Effector CD4-positive, alpha-beta T cell (primary cell): ENCODE results near the gene BCL11B.

Experiments used
- DNase-seq: peaks from one replicate; pipeline ENCODE4 v3.0.0-alpha.2; 2020

The BCL11B gene

DNA sequence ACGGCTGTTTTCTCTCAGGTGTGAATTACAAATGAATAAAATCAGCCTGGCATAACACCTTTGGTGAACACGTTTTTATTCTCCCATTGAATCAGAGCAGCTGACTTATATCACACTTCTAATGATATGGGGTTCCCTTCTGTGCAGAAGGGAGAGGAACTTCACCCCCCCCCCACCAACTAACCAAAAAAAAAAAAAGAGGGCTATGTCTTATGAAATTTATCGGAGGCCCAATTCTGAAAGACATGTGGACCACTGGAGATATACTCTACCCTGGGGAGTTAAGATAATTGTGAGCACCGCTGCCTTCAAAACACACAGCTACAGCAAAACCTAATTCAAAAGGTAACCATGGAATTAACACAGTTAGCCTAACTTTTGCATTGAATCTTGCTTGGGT, 4.6 kb downstream of the BCL11B start:
- no peak for DNase-seq

DNA sequence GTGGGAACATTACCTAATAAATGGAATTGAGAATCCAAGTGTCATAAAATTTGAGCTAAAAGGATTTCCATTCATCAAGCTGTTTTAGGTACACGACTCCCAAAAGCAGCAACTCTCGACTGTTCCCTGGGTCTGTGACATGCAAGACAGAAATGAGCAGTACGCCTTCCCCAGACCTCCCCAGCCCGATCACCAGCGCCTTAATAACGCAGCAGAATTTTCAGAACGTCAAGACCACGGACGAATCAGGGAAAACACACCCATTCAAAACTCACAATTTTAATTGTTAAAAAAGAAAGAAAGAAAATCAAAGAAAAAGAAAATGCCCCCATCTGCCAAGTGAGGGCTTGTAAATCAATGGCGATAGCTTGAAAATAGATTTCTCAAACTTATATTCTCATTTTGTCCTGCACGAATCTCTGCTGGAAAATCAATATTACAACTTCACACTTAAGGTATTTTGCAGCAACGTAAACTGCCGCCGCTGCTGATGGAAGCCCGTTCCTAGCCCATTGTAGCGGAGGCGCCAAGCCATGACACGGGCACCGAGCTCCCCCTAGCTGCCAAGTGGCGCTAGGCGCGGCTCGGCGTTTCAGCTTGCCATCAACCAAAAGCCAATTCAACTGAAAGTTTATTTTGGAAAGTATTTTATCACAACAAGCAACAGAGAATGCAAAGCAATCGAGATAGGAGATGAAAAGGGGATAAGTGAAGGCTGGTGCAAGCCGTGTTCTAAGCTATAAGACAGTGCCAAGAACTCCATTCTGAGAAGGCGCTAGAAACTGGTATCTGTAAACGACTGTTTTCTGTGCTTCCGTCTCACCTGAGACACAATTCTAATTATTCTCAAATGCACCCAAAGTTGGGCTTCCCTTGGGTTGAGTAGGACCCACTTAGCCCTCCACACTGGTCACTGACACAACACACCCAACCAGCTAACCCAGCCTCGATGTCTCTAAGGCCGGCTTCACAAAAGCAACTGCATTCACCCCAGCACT, 5.5 kb downstream of the BCL11B start:
- DNase-seq, result peak; percentile 88

- DNase-seq, result no peak
These were observed 6.4 kb downstream of the BCL11B start for GRCh38 chr14:99265571-99265970.

DNA sequence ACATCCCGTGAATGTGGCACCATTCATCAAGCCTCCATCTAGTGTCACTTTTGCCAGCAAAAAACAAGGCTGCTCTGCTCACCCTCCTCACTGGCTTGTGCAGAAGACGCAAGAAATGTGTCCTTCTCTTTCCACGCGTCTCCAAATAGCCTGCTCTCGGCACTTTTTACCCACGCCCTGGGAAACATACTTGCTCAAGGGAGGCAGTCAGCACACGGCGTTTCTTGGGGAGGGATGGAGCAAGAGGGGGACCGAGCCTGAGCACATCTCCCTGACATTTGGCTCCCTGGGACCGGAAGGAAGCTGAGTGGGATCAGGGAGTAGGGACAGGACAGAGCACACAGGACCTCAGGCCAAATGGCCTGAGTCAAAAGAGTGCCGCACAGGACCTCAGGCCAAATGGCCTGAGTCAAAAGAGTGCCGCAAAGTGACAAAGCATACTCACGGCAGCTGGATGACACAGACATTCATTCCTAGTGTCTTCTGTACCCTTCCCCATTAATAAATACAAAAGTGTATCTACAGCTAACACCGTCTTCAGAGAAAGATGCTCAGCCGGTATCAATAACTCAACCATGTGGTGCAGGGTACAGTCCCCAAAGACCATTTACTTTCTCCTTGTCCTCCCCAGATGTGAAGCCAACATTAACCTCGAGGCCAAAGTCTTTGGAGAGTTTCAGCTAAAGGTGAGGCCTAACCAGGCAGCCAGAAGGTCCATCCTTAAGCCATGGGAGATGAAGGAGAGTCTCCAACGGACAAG, 7.1 kb downstream of the BCL11B start:
- DNase-seq, result no peak

DNA sequence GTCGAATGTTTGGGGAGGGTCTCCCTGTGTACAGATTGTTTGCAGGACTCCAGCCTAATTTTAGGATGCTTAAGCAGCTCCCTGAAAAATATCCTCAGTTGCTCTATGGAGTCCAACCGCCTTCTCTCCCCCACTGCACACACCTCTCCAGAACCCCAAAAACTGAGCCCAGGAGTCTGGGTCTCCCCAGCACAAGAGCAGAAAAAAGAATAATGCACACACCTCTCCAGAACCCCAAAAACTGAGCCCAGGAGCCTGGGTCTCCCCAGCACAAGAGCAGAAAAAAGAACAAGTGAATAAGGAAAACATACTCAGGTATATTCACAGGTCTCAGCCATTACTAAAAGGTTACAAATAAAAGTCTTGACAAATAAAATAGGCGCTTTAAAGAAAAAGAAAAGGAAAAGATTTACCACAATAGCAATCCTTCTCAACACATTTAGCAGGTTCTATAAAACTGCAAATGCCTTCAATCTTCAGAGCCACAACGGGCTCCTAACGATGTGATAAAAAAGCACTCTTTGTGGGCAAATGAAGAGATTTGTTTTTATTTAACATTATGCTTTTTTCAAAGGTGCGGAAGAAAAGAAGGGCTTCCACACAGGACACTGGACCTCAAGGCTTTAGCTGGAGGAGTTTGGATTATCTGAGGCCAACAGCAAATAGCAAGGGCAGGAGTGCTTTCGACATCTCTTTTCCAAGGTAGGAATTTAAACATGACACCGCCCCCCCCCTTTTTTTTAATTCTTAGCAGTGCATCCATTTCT, 8.2 kb downstream of the BCL11B start:
- DNase-seq, result no peak

DNA sequence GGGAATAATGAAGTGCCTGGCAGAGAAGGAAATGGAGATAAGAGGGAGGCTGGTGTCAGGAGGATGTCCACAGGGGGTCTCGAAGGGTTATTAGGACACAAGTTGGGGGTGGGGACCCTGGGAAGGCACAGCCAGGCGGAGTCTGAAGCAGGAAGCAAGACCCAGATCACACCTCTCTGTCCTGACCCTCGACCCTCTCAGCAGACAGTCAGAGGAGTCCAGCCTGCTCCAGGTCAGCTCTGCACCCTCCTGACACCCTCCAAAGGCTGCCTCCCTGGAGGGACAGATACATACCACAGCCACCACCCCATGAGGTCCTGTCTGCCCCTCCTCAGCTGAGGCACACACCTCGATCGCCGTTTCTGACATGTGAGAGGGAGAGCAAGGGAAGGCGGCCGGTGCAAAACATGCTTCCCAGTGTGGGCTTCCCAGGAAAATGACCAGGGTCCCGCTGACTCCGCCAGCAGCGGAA, 9.0 kb downstream of the BCL11B start:
- DNase-seq, result no peak

- DNase-seq, result peak; percentile 85
These were observed 9.8 kb downstream of the BCL11B start for GRCh38 chr14:99261912-99262787.

DNA sequence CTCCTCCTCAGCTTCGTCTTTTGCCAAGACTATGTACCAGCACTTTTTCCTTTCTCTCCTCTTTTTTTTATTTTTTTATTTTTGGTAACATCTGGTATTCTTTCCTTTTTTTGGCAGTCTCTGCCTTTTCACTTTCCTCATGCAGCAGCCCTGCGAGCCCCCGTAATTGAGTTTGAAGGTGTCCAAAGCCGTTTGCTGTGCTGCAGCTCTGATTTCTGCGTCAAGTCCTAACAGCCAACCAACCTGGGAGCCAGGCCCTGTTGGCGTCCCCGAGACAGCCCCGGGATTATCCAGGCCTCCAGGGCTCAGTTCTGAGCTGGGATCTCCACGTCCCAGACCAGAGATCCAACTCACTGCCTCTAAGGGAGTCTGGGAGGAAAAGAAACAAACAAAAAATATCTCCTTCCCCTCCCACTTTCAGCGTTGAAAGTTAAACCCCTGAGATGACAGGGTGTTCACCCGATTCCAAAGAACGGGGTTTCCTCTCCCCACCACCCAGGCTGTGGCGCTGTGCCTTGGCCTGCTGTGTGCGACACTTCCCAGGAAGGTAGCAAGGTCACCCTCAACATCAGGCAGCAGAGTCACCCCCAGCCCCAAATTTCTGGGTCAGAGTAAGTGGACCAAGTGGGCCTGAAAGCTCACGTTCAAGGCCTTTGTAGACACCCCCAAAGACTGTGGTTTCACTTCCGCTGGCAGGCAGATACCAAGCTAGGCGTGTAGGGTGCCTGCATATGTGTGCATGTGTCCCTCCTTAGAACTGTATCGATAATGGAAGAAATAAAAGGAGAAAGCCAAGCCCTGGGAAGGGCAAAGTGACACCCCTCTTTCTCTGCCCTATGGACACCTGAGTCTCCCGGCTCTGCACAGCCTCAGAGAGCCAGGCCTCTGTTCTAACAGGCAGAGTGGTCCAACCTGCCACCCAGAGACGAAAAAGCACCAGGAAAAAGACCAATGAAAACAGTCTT, 11.1 kb downstream of the BCL11B start:
- DNase-seq, result peak; percentile 59

GRCh38 chr14:99260116-99260515, 11.9 kb downstream of the BCL11B start:
- DNase-seq, result no peak

DNA sequence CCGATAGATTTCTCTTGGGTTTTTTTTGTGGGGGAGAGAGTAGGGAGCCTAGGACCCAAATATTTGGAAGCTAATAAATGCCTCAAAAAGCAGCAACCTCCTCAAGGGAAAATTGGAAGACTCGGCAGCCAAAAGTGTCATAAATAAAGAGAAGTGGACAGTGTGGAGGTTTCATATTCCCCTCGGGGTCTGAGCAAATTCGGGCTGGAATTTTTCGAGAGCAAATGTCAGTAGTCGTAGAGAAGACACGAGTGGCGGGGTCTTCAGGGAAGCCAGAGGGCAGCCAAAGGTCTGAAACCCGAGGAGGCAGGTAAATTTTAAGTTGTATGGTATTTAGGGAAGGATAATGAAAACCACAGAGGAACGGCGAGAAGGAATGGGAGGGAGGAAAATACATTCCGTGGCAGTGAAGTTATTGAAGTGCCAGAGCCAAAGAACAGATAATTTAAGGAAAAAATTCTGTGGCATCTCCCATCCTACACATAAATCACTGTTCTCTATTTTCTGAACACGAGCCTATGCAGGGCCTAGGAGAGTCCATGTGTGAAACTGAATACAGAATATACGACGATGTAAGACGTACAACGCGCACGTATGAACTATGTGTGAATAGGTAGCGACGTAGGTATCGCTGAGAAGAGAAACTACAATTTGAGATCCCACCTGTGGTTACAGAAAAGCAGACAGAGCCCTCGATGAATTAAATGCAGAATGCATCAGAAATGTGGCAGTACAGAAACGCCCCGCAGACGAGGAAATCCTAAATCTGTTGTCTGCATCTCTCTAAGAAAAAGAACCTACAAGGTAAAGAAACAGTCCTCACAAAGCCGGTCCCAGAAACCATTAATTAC, 12.9 kb downstream of the BCL11B start:
- DNase-seq, result peak; percentile 69

- DNase-seq, result no peak
These were observed 13.6 kb downstream of the BCL11B start for GRCh38 chr14:99258341-99258861.

DNA sequence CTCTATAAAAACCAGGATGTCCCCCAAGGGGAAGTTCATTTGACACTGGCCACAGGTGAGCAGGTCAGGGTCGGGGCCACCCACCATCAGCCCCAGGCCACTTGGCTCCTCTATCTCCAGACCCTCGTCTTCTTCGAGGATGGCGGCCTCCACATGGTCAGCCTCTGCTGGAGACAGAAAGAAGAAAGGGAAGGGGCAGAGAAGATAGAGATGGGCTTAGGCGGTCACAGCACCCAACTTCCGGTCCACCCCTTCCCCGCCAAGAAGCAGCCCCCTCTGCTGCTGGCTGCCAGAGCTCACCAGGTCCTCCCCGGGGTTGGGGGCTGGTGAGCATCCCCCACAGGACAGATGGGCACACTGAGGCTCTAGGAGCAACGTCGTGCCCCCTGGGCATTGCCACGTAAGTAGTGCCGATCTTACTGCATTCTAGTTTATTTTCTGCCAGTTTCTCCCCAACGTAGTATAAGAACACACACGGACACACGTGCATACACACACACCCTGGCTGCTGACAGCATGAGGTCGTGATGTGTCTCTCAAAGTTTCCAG, 14.2 kb downstream of the BCL11B start:
- no peak for DNase-seq

- no peak for DNase-seq
These were observed 14.8 kb downstream of the BCL11B start for GRCh38 chr14:99257122-99257672.

- DNase-seq, result no peak
These were observed 15.5 kb downstream of the BCL11B start for GRCh38 chr14:99256483-99256874.

GRCh38 chr14:99255621-99256482, 16.1 kb downstream of the BCL11B start:
- no peak for DNase-seq

- no peak for DNase-seq
These were observed 17.5 kb downstream of the BCL11B start for GRCh38 chr14:99254328-99255009.

GRCh38 chr14:99253890-99254289, 18.1 kb downstream of the BCL11B start:
- no peak for DNase-seq
